Thymus (tissue), 11 donors: ENCODE results near the gene PPM1J. TPM values are rescaled to one million over a fixed set of nuclear protein-coding genes. Genes with fewer than 3 reads are reported as not detected.
A peak's percentile ranks its signal among the peaks of the same experiment; 100 is the strongest.

Experiments used
- DNase-seq, 9 donors: peaks; one replicate each; pipeline ENCODE4 v3.0.0-alpha.2; 2013; ENCODE audit warnings: low spot score in 9 of 9, low read depth in 6 of 9, missing footprints in 1 of 9
- H3K27ac ChIP-seq, 2 donors: one replicate each; pipeline ENCODE4 v1.5.1; 2013; ENCODE audit warnings: control low read depth in 1 of 2, low read depth in 1 of 2, low read length in 1 of 2, mild to moderate bottlenecking in 1 of 2, moderate library complexity in 1 of 2
- H3K27me3 ChIP-seq, 2 donors: one replicate each; pipeline ENCODE4 v1.5.1; 2013; ENCODE audit warnings: low read length in 1 of 2; ENCODE audit not compliant: control insufficient read depth in 2 of 2, insufficient read depth in 1 of 2
- H3K36me3 ChIP-seq, 2 donors: one replicate each; pipeline ENCODE4 v1.5.1; 2013; ENCODE audit warnings: low read length in 1 of 2, mild to moderate bottlenecking in 1 of 2, moderate library complexity in 1 of 2; ENCODE audit not compliant: control insufficient read depth in 2 of 2, insufficient read depth in 2 of 2
- H3K4me1 ChIP-seq, 2 donors: one replicate each; pipeline ENCODE4 v1.5.1; 2013; ENCODE audit warnings: low read length in 2 of 2; ENCODE audit not compliant: control insufficient read depth in 2 of 2, insufficient read depth in 2 of 2
- H3K4me3 ChIP-seq, 2 donors: one replicate each; pipeline ENCODE4 v1.5.1; 2013; ENCODE audit warnings: low read length in 2 of 2, control low read depth in 1 of 2, mild to moderate bottlenecking in 1 of 2
- H3K9me3 ChIP-seq, 2 donors: one replicate each; pipeline ENCODE4 v1.5.1; 2013; ENCODE audit warnings: low read length in 1 of 2, mild to moderate bottlenecking in 1 of 2; ENCODE audit not compliant: control insufficient read depth in 2 of 2, insufficient read depth in 1 of 2
- WGBS: extraction: QIAGEN DNeasy Blood & Tissue Kit; methylation state at CpG from one replicate; pipeline ENCODE4 v1.1.7; 2013; 5-methylcytosine and 5-hydroxymethylcytosine counted together
- polyA plus RNA-seq: library from polyadenylated mRNA; stranded (reverse); fragments of 200-250 nt; gene quantifications from one replicate; pipeline ENCODE4 v1.2.3, GENCODE V29; 2013
- total RNA-seq: library from RNA; stranded (reverse); fragments of 120-200 nt; gene quantifications from one replicate; pipeline ENCODE4 v1.2.4, GENCODE V29; 2013
- donor health status: healthy.

The PPM1J gene
- total and polyA plus RNA-seq, 2 donors, result 1.7 to 8.4 TPM

DNA sequence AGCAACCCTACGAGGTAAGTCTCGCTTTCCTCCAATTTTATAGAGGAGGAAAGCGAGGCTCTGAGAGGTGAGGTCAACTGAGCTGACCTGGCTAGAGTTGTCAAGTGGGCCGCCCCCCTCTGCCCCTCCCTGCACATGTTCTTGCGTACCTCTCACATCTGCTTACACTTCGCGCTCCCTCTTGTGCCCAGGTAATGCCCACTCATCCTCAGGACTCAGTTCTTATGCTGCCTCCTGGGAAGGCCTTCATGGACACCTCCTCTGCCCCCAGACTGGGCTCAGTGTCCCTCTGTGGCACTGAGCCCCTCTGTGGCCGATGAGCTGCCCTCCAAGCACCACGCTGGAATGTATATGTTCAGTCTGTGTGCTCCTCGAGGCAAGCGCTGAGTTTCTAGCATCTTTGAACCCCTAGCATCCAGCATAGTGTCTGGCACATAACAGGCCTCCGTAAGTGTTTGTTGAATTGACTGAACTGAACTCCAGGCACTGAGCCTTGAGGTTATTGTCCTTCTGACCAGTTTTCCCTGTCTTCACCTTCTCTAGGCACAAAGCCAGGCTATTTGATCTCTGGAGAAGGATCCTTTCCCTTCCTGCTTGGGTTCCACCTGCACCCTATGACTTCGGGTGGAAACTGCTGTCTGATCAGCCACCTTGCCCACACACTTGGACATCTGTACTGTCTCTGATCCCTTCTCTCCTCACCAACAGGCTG is 27.2 kb downstream of the PPM1J start:
- Histone ChIP-seq H3K27me3 (no peaks in the 10 kb centered on the region), H3K9me3 (no peaks in the 10 kb centered on the region), H3K36me3 (peaks cover 26 to 28% of the 10 kb centered on the region in 2 donors), H3K4me3 (no peak overlapping the region), H3K27ac (peak overlapping the region; percentile 85), H3K4me1 (peaks cover 0 to 15% of the 10 kb centered on the region in 2 donors)
- DNase-seq, result no peak
- 94% methylated on average over 13 of the region's 13 CpGs for WGBS

DNA sequence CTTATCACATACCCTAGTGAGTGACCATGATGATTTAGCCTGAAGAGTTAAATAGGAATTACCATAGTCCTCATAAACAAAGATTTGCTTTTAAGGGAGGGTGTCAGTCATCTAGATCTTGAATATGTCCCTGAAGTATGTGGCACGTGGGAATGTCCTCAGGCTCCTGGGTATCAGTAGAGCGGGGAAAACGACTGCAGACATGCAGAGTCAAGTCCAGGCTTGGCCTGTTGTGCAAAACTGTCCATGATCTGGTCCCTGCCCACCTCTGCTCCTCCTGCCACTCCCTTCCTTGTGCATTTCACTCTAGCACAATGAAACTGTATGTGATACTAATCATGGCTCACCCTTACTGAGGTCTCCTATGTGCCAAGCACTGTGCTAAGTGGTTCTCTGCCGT is 27.8 kb downstream of the PPM1J start:
- Histone ChIP-seq H3K9me3 (no peaks in the 10 kb centered on the region), H3K4me1 (peaks cover 0 to 15% of the 10 kb centered on the region in 2 donors), H3K27me3 (no peaks in the 10 kb centered on the region), H3K36me3 (peaks cover 21 to 23% of the 10 kb centered on the region in 2 donors), H3K27ac (peak overlapping the region; percentile 69 to 85), H3K4me3 (no peak overlapping the region)
- DNase-seq, result no peak
- WGBS, result 95% methylated on average over 4 of the region's 4 CpGs

DNA sequence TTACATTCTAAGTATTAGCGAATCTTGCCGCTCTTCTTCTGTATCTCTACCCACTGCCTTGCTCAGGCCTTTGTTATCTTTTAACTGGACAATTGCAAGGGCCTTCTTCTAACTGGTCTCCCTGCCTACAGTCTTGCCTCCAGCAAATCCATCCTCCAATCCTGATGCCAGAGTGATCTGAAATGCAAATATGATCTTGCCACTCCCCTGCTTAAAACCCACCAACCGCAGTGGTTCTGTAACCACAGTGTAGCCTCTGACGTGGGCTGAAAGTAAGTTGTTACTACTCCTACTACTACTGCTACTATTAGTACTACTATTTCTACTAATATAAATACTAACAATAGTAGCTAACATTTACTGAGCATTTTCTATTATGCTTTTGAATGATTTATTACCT is 28.3 kb downstream of the PPM1J start:
- 94% methylated on average over 4 of the region's 4 CpGs for WGBS
- Histone ChIP-seq H3K4me1 (peaks cover 0 to 15% of the 10 kb centered on the region in 2 donors), H3K4me3 (no peak overlapping the region), H3K27me3 (no peaks in the 10 kb centered on the region), H3K36me3 (peaks cover 17 to 18% of the 10 kb centered on the region in 2 donors), H3K9me3 (no peaks in the 10 kb centered on the region), H3K27ac (no peak overlapping the region)
- no peak for DNase-seq

DNA sequence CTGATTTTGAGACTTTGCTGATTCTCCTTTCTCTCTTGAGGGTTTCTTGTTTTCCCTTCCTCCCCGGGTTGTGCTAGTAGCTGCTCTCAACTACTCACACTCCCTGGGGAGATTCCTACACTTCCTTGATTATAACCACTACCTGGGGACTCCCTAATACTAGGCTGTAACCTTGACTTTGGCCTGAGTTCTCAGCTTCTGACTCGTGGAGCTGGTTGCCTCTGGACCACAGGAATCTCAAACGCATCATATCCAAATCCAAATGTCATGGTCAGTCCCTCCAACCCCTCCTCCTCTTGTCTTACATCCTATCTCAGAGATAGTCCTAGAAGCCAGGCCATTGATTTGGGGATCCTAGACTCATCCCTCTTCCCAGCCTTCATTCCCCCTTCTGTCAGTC is 28.7 kb downstream of the PPM1J start:
- WGBS, result 95% methylated on average over 3 of the region's 3 CpGs
- Histone ChIP-seq H3K27me3 (no peaks in the 10 kb centered on the region), H3K27ac (no peak overlapping the region), H3K4me3 (no peak overlapping the region), H3K9me3 (no peaks in the 10 kb centered on the region), H3K36me3 (peaks cover 13 to 14% of the 10 kb centered on the region in 2 donors), H3K4me1 (peaks cover 0 to 15% of the 10 kb centered on the region in 2 donors)
- no peak for DNase-seq

DNA sequence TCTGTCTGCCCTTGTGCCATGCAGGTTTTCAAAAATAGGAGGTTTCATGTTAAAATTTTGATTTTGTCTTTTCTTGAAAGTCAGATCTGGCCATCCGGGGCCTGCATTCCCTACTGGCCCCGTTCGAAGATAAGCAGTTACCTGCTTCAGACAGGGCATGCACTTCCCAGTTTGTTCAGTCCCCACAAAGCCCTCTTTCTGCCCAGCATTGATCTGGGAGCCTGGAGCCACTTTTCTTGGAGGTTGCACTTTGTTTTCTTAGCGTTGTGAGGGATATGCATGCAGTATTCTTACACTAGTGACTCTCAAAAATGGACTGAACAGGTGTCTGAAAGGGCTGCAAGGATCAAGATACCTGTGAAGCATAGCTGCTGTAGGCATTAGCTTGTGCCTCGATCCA is 29.2 kb downstream of the PPM1J start:
- no peak for DNase-seq
- Histone ChIP-seq H3K27ac (no peak overlapping the region), H3K36me3 (peaks cover 12 to 14% of the 10 kb centered on the region in 2 donors), H3K27me3 (no peaks in the 10 kb centered on the region), H3K4me1 (peaks cover 0 to 15% of the 10 kb centered on the region in 2 donors), H3K4me3 (no peak overlapping the region), H3K9me3 (no peaks in the 10 kb centered on the region)
- 96% methylated on average over 5 of the region's 5 CpGs for WGBS

DNA sequence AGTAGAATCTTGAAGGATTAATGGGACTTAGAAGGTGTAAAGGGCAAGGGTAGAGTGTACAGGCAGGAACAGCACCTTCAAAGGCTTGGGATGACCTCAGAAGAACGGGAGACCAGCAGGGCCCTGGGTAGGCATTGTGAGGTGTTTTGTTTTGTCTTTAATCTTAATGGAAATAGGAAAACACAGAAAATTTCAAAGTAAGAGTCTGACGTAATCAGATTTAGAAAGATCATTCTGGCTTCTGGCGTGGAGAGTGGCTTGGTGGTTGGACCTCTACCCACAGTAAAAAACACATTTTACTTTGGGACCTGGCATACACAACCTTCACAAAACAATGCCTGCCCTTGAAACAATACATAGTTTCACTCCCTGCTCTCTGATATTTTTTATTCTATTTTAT is 36.5 kb downstream of the PPM1J start:
- 90% methylated on average over 3 of the region's 3 CpGs for WGBS
- Histone ChIP-seq H3K36me3 (no peaks in the 10 kb centered on the region), H3K4me1 (peaks cover 3 to 18% of the 10 kb centered on the region in 2 donors), H3K4me3 (no peak overlapping the region), H3K27me3 (no peaks in the 10 kb centered on the region), H3K9me3 (no peaks in the 10 kb centered on the region), H3K27ac (no peak overlapping the region)
- DNase-seq, result no peak

DNA sequence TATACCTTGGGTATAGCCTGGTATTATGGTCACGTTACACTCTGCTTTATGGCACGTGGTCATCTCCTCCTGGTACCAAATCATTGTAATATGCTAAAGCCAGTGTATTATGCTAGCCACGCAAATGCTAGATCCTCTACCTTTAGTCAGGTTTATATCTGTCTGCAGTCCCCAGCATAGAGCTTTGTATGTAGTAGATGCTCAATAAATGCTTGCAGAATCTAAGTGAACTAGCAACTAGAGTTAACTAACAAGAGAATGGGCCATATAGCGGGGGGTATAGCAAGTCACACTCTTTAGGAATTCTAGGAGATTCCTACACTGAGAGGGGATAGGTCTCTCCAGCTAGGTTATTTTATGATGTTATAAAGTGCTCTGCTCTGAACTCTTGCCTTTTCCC is 37.6 kb downstream of the PPM1J start:
- no peaks in the 10 kb centered on the region for H3K27me3 ChIP-seq
- H3K4me1 ChIP-seq, result peaks cover 3 to 18% of the 10 kb centered on the region in 2 donors
- H3K9me3 ChIP-seq, result no peaks in the 10 kb centered on the region
- no peak overlapping the region for H3K4me3 ChIP-seq
- H3K36me3 ChIP-seq, result no peaks in the 10 kb centered on the region
- 97% methylated on average over 4 of the region's 4 CpGs for WGBS
- H3K27ac ChIP-seq, result no peak overlapping the region
- no peak for DNase-seq

DNA sequence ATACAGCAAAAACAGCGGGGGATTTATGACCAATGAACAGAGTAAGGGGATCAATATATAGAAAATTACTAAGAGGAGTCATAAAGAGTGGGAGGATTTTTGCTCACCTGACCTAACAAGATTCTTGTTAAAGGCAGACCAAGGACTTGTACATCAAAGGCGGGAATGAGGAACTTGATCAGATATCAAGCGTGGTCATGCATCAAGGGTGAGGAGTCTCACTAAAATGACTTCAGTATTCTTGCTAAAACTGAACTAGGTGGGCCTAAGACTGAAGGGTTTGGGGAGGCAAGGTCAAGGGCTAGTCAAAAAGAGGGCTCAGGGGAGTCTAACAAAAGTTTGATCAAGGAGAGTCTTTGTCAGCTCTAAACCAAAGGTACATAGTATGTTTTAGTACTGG is 38.6 kb downstream of the PPM1J start:
- no peak overlapping the region for H3K27ac ChIP-seq
- no peaks in the 10 kb centered on the region for H3K9me3 ChIP-seq
- H3K4me1 ChIP-seq, result peaks cover 3 to 18% of the 10 kb centered on the region in 2 donors
- no peak for DNase-seq
- H3K4me3 ChIP-seq, result no peak overlapping the region
- peaks cover 0 to 4% of the 10 kb centered on the region in 2 donors for H3K36me3 ChIP-seq
- 73% methylated on average over 3 of the region's 3 CpGs for WGBS
- no peaks in the 10 kb centered on the region for H3K27me3 ChIP-seq

DNA sequence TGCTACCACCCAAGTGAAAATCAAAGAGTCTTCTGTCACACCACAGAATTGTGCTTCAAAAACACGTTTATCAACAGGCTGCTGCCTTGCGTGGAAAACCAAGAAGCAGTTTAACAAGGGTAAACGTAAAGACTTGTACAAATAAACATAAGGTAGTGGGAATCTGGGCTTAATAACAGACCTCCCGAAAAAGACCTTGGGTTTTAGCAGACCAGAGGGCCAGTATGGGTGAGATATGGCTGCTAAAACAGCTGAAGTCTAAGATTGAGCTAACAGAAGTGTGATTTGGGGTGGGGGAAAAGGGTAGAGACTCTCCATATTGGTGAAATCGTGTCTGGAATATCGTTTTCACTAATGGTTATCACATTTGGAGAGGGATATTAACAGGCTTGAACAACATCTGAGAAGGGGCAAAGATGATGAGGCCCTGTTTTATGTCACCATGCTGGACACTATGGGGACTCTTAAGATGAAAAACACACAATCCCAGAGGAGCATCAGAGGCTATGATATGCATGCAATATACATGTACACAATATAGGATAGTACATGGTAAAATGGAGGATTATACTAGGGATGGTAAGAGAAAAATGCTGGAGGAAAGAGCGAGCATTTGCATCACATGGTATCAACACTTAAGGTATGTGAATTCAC is 39.3 kb downstream of the PPM1J start:
- WGBS, result 57% methylated on average over 7 of the region's 7 CpGs
- peaks cover 3 to 18% of the 10 kb centered on the region in 2 donors for H3K4me1 ChIP-seq

More for the DNA sequence above, 39.3 kb downstream of the PPM1J start:
- Histone ChIP-seq H3K27me3 (no peaks in the 10 kb centered on the region), H3K27ac (peak overlapping the region; percentile 48 to 52), H3K36me3 (peaks cover 0 to 11% of the 10 kb centered on the region in 2 donors), H3K9me3 (no peaks in the 10 kb centered on the region), H3K4me3 (peak overlapping the region; percentile 60 to 92)
- DNase-seq, result peak in 1 of 9 donors; percentile 21
